ENCODE measurements around the gene SCAMP4. TPM values are rescaled to one million over a fixed set of nuclear protein-coding genes. Genes with fewer than 3 reads are reported as not detected.

SCAMP4 gene
- total and polyA plus RNA-seq, 9 of the 15 experiments (the other 6 are each of a cell fraction or from before 2014, with no cell fraction given) = 0.81 to 45.9 (median 12.8) TPM

GRCh38 chr19:1904860-1905109, 414 bp upstream of the SCAMP4 start (continued):
- TF ChIP-seq BCLAF1 (IDR thresholded peaks at IDR 0.05; ENCODE audit: borderline replicate concordance in 1 of 2, control insufficient read depth in 1 of 2, low read depth in 2 of 2, low read length in 1 of 2) = no peak
- no peak for TF ChIP-seq ARHGAP35 (IDR thresholded peaks at IDR 0.05; ENCODE audit: partially characterized antibody)
- no peak for TF ChIP-seq ZNF318 (IDR thresholded peaks at IDR 0.05; ENCODE audit: borderline replicate concordance in 1 of 2, low read depth in 1 of 2)
- TF ChIP-seq HOMEZ (CRISPR knock-in tag; IDR thresholded peaks at IDR 0.05) = no peak
- TF ChIP-seq ZBED1 (IDR thresholded peaks at IDR 0.05) = no peak
- TF ChIP-seq TOE1 (IDR thresholded peaks at IDR 0.05; ENCODE audit: borderline replicate concordance) = no peak
- no peak for TF ChIP-seq TOE1 (CRISPR knock-in tag; IDR thresholded peaks at IDR 0.05; ENCODE audit: borderline replicate concordance, low read depth)
- TF ChIP-seq FOXO4 (CRISPR knock-in tag; IDR thresholded peaks at IDR 0.05) = no peak

Measured in K562 (cell line).